HG03135 (cell line): ENCODE measurements around the gene GRAP.

ENCODE experiments used
- ATAC-seq: cut with Tn5 transposase; IDR thresholded peaks from one replicate; pipeline ENCODE4 v1.9.1; 2021; ENCODE audit warnings: mild to moderate bottlenecking, moderate library complexity; ENCODE audit not compliant: unreplicated experiment

GRAP gene

DNA sequence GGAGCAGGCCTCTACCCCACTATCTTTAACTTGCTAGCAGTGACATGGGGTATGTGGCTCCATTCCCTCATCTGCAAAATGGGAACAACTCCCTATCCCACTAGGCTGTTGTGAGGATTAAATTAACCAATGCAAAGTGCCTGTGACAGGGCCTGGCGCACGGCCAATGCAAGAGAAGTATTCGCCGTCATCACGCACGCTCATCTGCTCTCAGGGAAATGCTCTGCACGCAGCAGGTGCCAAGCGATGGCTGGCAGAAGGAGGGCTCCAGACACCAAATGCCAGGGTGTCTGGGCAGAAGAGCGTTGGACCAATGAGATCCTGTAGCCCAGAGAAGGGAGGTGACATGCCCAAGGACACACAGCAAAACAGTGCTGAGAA is 59.5 kb downstream of the GRAP start:
- ATAC-seq: no peak

DNA sequence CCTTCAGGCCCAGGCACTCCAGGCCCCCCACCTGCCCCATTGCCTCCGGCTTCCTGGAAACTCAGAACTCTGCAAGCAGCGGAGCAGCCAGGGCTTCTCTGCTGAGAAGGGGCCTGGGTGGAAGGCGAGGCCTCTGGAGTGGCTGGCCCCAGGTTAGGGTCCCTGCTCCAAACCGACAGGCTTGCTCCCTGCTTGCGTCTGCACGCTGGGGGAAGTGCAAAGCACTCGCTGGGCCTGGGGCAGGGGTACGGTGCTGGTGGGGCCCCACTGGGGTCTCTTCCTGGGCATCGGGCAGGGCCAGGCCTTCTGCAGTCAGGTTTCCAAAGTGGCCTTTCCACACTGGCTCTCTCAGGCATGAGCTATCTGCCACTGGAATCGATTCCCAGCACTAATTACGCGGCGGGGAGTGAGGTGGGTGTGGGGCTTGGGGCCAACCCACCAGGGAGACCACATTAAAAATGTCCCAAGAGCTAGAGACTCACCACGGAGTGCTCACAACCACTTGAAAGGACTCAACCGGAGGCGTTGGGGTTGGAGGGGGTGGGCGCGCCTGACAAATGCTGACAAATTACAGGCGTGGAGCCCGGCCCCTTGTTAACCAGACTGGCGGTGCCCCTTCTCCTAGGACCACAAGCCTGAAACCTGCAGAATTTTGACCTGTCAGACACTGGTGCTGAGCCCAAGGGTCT is 60.1 kb downstream of the GRAP start:
- ATAC-seq: no peak

- ATAC-seq: no peak
These were observed 61.3 kb downstream of the GRAP start for GRCh38 chr17:18985475-18985874.

- ATAC-seq: no peak
These were observed 62.3 kb downstream of the GRAP start for GRCh38 chr17:18984273-18985114.

GRCh38 chr17:18981642-18982424 is 64.9 kb downstream of the GRAP start:
- ATAC-seq: no peak

DNA sequence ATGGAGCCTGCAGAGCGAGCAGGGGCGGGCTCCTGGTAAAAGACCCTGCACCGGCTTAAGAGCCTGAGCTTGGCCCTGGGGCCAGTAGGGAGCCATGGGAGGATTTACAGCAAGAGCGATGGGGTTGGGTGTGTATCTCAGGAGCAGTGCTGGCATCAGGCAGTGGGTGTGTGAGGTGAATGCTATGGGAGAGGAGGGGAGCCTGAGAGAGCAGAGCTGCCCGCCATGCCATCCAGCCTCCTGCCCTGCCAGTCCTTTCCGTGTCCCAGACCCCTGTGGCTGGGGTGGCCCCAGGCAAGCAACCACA is 65.5 kb downstream of the GRAP start:
- ATAC-seq: no peak

- no peak for ATAC-seq
These were observed 65.9 kb downstream of the GRAP start for GRCh38 chr17:18980682-18981334.

GRCh38 chr17:18978655-18979054 is 68.1 kb downstream of the GRAP start:
- no peak for ATAC-seq

GRCh38 chr17:18978050-18978449 is 68.7 kb downstream of the GRAP start:
- ATAC-seq: no peak

DNA sequence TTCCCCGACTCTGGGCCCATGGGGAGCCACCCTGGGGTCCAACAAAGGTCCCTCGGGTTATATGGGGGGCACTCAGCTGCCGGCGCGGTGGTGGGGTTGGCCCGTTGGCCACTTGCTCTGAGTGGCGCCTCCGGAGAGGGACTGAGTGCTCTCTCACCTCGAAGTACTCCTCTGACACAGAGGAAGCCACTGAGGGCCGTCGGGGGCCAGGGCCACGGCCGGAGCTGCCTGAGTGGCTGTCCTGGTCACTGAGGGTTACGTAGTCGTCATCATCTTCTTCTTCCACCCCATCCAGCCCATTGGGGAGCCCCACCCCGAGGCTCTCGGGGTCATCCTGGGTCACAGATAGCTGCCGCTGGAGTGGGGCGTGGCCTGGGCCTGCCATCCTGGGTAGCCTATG is 69.1 kb downstream of the GRAP start:
- ATAC-seq: no peak

DNA sequence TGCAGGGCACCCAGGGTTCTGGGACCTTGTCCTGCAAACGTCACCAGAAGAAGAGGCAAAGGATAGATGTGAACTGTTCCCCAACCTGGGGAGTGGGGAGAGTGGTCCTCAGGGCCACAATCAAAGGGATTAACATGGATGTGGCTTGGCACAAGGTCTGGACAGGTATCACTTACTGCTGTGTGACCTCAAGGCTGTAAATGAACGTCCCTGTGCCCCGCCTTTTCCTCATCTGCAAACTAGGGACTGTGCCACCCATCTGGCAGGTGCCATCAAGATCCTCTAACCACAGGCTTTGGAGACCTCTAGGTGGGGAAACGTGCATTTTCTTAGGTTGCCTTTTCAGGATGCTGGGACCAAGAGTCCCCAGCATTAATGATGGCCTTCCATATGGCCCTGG is 69.7 kb downstream of the GRAP start:
- no peak for ATAC-seq

- ATAC-seq: no peak
These were observed 70.6 kb downstream of the GRAP start for GRCh38 chr17:18976201-18976600.

GRCh38 chr17:18975597-18975996 is 71.2 kb downstream of the GRAP start:
- no peak for ATAC-seq

GRCh38 chr17:18974407-18975149 is 72.2 kb downstream of the GRAP start:
- no peak for ATAC-seq

DNA sequence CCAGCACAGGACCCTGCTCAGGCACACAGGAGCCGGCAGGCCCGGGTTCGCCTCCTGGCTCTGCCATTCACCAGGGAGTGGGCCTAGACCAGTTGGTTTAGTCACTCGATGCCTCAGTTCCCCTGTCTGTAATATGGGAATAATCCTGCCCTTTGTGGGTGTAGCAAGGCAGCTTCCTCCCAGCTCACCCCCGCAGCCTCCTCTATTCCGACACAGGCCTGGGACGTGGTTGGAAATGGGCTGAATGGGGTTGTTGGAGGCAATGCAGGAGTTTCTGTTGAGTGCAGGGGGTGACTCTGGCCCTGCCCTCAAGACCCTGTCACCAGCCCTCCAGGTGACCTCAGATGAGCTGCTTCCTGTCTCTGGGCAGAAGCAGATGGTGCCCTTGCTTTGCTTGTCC is 75.0 kb downstream of the GRAP start:
- ATAC-seq: no peak
